Endothelial cell (in vitro differentiated cells): ENCODE results near the gene EIF3I. TPM values are rescaled to one million over a fixed set of nuclear protein-coding genes. Genes with fewer than 3 reads are reported as not detected.

Source experiments
- DNase-seq: peaks from one replicate; pipeline ENCODE4 v3.0.0; 2021; ENCODE audit warnings: low spot score
- H3K27ac Mint-ChIP-seq: one replicate; pipeline ENCODE4 v1.8.0; 2021; ENCODE audit warnings: mixed read lengths, inconsistent platforms; ENCODE audit not compliant: unreplicated experiment
- H3K27me3 Mint-ChIP-seq: one replicate; pipeline ENCODE4 v1.8.0; 2021; ENCODE audit warnings: mild to moderate bottlenecking, moderate library complexity, mixed read lengths, inconsistent platforms; ENCODE audit not compliant: unreplicated experiment
- H3K36me3 Mint-ChIP-seq: one replicate; pipeline ENCODE4 v1.8.0; 2021; ENCODE audit warnings: mild to moderate bottlenecking, low read depth, mixed read lengths, inconsistent platforms; ENCODE audit not compliant: unreplicated experiment
- H3K4me1 Mint-ChIP-seq: one replicate; pipeline ENCODE4 v1.8.0; 2021; ENCODE audit warnings: mild to moderate bottlenecking, mixed read lengths, inconsistent platforms; ENCODE audit not compliant: unreplicated experiment
- H3K4me3 Mint-ChIP-seq: one replicate; pipeline ENCODE4 v1.8.0; 2021; ENCODE audit warnings: mild to moderate bottlenecking, mixed read lengths, inconsistent platforms; ENCODE audit not compliant: unreplicated experiment
- H3K9me3 Mint-ChIP-seq: one replicate; pipeline ENCODE4 v1.8.0; 2021; ENCODE audit warnings: mixed read lengths, inconsistent platforms; ENCODE audit not compliant: unreplicated experiment
- total RNA-seq: library from RNA; stranded (reverse); fragmentation: NEBNext Ultra II Directional; extraction: Animal tissue kit (Norgen Biotek cat#: 25700); gene quantifications from one replicate; pipeline ENCODE4 v1.2.1, GENCODE V29; 2021; ENCODE audit not compliant: unreplicated experiment
- TF ChIP-seq, protein P1 (sequence below): fragments of 200-600 bp; sonication (generic); IDR thresholded peaks from one replicate; pipeline ENCODE4 v1.5.0; 2021; ENCODE audit warnings: antibody characterized with exemption; ENCODE audit not compliant: unreplicated experiment

EIF3I gene
- total RNA-seq, 1 donor from 2014 or later, result 174 TPM

GRCh38 chr1:32200226-32201010 is 21.8 kb upstream of the EIF3I start, which contains the start of gene CCDC28B:
Gene CCDC28B (plus strand): TSS chr1:32200595. CDS start chr1:32201936, 1,341 bp downstream.
- TF ChIP-seq, protein P1, sequence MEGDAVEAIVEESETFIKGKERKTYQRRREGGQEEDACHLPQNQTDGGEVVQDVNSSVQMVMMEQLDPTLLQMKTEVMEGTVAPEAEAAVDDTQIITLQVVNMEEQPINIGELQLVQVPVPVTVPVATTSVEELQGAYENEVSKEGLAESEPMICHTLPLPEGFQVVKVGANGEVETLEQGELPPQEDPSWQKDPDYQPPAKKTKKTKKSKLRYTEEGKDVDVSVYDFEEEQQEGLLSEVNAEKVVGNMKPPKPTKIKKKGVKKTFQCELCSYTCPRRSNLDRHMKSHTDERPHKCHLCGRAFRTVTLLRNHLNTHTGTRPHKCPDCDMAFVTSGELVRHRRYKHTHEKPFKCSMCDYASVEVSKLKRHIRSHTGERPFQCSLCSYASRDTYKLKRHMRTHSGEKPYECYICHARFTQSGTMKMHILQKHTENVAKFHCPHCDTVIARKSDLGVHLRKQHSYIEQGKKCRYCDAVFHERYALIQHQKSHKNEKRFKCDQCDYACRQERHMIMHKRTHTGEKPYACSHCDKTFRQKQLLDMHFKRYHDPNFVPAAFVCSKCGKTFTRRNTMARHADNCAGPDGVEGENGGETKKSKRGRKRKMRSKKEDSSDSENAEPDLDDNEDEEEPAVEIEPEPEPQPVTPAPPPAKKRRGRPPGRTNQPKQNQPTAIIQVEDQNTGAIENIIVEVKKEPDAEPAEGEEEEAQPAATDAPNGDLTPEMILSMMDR, result no peak
- Mint-ChIP-seq H3K27ac (peak within 1 kb of the TSS; percentile 57), H3K36me3 (peaks cover 22% of the 10 kb centered on the region), H3K27me3 (peaks cover 20% of the 10 kb centered on the region), H3K4me3 (peak within 1 kb of the TSS; percentile 92), H3K4me1 (peaks cover 36% of the 10 kb centered on the region), H3K9me3 (no peaks in the 10 kb centered on the region)
- peak; percentile 44 for DNase-seq

DNA sequence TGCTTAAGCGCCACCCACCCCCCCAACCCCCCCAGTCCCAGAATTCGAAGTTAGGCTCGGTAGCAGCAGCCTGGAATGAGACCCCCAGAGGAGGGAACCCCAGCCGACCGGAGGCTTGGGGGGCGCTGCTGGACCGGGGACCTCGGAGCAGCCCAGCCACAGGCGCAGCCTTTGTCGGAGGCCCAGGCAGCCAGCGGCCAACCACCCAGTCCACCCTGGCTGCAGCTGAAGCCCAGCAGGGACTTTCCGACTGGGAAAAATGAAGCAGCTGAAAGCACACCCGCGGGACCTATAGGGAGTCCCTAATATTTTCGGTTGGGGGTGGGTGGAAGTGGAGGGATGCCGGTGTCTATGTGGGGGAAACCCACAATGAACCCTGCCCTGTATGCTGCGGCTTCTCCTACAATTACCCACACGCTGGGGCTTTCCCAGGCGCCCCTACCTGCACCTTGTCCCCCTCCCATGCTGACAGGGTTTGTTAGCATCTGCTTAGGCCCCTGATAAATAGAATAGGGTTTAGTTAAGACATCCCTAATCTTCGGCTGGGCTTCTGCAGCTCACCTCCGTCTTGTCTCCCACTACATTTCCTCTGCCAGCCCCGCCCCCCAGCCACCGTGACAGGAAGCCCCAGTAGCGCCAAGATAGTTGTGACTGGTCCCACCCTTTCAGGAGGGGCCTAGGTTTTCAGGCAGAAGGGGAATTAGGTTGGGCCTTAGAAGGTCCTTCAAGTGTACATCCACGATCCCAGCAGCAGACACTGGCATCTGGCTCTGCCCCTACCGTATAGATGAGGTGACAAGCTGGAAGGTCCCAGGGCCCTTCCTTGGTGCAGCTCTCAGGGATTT is 21.0 kb upstream of the EIF3I start:
- peak; percentile 60 for DNase-seq
- Mint-ChIP-seq H3K27ac (peak overlapping the region; percentile 57), H3K4me3 (peak overlapping the region; percentile 92), H3K27me3 (peaks cover 23% of the 10 kb centered on the region), H3K9me3 (no peaks in the 10 kb centered on the region), H3K4me1 (peaks cover 34% of the 10 kb centered on the region), H3K36me3 (peaks cover 19% of the 10 kb centered on the region)
- TF ChIP-seq, protein P1, result no peak

DNA sequence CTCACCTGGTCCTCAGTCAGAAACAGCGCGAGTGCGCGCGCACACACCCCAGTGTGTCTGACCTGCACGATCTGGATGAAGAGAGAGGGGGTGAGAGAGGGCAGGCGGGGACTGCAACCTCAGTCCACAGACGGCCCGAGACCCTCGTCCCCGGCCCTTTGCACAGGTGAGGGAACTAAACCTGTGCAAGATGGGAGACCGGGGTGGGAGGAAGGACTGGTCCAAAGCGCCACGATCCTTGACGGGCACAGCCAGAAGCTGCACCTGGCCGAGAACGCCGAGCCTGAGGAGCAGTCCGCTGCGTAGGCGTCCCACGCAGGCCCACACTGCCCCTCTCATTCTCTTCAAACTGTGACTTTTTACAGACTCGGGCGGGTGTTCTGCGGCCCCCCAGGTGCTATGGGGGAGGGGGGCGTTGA is 17.3 kb upstream of the EIF3I start:
- no peak for DNase-seq
- H3K9me3 Mint-ChIP-seq, result no peaks in the 10 kb centered on the region
- H3K4me1 Mint-ChIP-seq, result peaks cover 25% of the 10 kb centered on the region
- no peaks in the 10 kb centered on the region for H3K36me3 Mint-ChIP-seq
- peaks cover 14% of the 10 kb centered on the region for H3K27me3 Mint-ChIP-seq
- TF ChIP-seq, protein P1, result no peak
- no peak overlapping the region for H3K27ac Mint-ChIP-seq
- H3K4me3 Mint-ChIP-seq, result peak overlapping the region; percentile 91

- H3K4me3 Mint-ChIP-seq, result peak within 1 kb of the TSS; percentile 91
- peaks cover 21% of the 10 kb centered on the region for H3K4me1 Mint-ChIP-seq
- no peaks in the 10 kb centered on the region for H3K36me3 Mint-ChIP-seq
- DNase-seq, result peak; percentile 83
- TF ChIP-seq, protein P1, result peak; percentile 13
- peak within 1 kb of the TSS; percentile 75 for H3K27ac Mint-ChIP-seq
- peaks cover 14% of the 10 kb centered on the region for H3K27me3 Mint-ChIP-seq
- H3K9me3 Mint-ChIP-seq, result no peaks in the 10 kb centered on the region
Measured at GRCh38 chr1:32205401-32206370, 16.5 kb upstream of the EIF3I start, which contains the start of gene IQCC. Gene IQCC (plus strand): TSS chr1:32205671. CDS start chr1:32205682, 11 bp downstream.
